GM12872 (cell line): ENCODE data around the gene HDGFL3.

ENCODE experiments used
- TF ChIP-seq, protein P1 (sequence below): IDR thresholded peaks from 3 replicates; pipeline ENCODE4 v1.5.1; 2011; ENCODE audit warnings: low read depth, mild to moderate bottlenecking, low read length, moderate library complexity; ENCODE audit not compliant: insufficient read depth

Gene HDGFL3

DNA sequence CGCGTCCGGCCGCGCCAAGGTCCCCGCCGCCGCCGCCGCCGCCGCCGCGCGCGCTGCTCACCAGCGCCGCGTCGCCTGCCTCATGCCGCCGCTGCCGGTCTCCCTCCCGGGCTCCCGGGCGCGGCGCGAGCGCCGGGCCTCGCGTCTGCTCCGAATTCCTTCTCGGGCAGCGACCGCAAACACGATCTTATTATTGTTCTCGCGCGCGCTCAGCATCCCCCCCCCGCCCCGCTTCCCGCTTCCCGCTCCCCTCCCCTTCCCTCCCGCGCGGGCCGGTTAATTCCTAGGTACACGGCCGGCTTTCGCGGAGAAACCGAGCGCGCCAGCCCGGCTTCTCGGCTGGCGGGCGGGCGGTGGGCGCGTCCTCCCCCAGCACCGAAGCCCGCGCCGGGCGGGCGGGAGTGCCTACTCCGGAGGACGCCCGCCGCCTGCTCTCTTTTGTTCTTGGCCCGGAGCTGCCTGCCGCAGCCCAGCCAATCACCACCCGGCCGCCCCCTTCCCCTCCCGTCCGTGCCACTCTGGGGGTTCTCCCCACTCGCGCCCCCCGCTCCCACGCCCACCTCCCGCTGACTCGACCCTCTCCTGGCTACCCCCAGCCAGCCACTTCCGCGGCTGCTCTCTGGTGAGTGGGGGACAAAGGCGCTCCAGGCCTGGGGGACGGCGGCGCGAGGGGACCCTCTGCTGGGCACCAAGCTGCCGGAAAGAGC is at the start of gene HDGFL3:
Gene HDGFL3 (minus strand): TSS at position 164 of the 707 bp plus-strand sequence. CDS start 409 bp downstream, outside the sequence.
- TF ChIP-seq, protein P1, sequence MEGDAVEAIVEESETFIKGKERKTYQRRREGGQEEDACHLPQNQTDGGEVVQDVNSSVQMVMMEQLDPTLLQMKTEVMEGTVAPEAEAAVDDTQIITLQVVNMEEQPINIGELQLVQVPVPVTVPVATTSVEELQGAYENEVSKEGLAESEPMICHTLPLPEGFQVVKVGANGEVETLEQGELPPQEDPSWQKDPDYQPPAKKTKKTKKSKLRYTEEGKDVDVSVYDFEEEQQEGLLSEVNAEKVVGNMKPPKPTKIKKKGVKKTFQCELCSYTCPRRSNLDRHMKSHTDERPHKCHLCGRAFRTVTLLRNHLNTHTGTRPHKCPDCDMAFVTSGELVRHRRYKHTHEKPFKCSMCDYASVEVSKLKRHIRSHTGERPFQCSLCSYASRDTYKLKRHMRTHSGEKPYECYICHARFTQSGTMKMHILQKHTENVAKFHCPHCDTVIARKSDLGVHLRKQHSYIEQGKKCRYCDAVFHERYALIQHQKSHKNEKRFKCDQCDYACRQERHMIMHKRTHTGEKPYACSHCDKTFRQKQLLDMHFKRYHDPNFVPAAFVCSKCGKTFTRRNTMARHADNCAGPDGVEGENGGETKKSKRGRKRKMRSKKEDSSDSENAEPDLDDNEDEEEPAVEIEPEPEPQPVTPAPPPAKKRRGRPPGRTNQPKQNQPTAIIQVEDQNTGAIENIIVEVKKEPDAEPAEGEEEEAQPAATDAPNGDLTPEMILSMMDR: 0 out of 3 replicates have a peak, but pooled peaks have one; percentile 5

DNA sequence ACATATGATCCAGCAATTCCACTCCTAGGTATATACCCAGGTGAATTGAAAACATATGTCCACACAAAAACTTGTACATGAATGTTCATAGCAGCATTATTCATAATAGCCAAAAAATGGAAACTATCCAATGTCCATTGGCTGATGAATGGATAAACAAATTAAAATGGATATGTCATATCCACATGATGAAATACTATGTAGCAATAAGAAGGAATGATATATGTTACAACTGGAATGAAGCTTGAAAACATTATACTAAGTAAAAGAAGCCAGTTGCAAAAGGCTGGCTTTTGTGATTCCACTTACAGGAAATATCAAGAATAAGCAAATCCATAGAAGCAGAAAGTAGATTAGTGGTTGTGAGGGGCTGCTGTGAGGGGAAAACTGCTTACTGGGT is 43.2 kb upstream of the HDGFL3 start:
- TF ChIP-seq, protein P1: no peak

DNA sequence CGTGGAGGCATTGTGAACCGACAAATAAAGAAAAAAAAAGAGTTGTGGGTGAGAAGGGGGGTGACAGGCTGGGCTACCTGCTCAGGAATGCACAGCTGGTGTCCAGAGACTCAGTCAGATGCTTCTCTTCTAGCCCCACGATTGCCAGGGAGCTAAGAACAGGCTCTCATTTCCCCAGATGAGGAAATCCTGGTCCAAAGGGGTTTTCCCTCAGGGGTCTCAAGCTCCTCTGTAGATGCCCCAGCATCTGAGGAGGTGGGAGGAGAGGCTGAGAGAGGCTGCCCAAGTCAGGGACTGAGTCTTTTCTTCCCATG is 41.4 kb upstream of the HDGFL3 start:
- TF ChIP-seq, protein P1: no peak

DNA sequence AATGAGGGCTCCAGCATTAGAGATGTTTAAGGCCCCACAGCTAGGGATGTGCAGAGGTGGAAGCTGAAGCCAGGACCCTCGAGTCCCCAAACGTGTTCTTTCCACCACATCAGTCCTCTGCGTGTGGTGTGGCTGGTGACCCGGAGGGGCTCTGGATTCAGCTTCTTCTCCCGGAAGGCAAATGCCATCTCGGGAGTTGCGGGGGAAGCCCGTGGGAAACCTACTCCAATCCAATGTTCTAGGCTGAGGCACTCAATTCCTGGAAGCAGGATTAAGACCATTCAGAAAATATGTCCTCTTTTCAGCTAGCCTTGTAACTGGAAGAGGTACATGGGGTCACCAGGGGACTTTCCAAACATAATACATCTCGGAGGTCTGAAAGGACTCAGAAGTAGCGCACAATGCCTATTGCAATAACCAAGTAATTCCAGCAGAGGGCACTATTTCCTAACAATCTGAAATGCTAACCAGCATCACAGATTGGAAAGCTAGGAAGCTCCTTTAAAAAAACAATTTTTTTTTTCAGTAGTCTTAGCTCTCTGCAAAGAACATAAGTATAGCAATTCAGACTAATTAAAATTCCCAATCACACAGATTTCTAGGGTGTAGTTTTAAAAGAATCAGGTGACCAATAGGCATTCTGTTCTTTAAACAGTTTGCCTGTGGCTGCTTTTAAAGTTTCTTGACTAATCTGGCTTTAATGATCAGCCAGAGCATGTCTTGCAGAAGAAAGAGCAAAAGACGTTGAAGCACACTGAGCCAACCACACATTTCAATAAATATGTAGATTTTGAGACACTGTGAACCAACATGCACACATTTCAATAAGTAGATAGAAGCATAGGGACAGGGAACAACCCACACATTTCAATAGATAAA is 40.8 kb upstream of the HDGFL3 start:
- TF ChIP-seq, protein P1: peak; percentile 75

DNA sequence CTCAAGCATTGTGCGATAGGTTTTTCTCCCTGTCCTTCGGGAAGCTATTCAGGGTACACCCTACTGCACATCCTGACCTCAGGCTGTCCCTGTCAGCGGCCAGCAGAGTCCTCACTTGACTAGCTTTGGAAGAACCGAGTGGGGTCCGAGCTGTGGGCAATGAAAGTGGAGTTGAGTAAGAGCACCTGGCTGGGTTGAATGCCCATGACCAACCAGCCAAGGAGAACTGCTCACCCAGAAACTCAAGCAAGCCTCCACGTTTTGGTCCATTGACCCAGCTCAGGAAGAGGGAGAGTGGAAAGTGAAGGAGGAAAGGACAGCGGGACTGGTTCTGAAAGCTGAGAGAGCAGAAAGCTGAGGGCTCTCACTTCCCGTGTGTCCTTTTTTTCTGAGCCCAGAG is 36.0 kb upstream of the HDGFL3 start:
- TF ChIP-seq, protein P1: no peak

DNA sequence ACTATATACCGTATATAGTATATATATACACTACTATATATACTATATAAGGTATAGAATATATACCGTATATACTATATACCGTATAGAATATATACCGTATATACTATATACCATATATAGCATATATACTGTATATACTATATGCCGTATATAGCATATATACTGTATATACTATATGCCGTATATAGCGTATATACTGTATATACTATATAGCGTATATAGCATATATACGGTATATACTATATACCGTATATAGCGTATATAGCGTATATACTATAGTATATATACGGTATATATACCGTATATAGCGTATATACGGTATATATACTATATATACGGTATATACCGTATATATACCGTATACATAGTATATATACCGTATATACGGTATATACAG is 22.6 kb upstream of the HDGFL3 start:
- TF ChIP-seq, protein P1: no peak

DNA sequence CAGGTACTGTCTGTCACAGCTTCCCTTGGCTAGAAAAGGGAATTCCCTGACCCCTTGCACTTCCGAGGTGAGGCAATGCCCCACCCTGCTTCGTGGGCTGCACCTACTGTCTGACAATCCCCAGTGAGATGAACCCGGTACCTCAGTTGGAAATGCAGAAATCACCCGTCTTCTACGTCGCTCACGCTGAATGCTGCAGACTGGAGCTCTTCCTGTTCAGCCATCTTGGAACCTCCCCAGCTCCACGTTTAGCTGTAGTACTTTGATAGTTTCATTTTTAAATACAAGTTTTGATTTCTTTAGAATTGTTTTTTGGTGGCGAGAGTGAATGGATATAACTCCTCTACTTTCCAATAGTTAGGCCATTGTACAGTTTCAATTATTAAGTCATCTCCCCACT is 17.8 kb upstream of the HDGFL3 start:
- TF ChIP-seq, protein P1: no peak
